OCI-LY1 (cell line): ENCODE data around the gene KCNH1.

Experiments
- H2AFZ ChIP-seq: fragments of 200-600 bp; sonication (generic), shearing (Covaris generic); 2 replicates; pipeline ENCODE4 v1.6.0; 2014; ENCODE audit warnings: antibody characterized with exemption, mild to moderate bottlenecking, low read length
- H3F3A ChIP-seq: fragments of 200-600 bp; sonication (generic), shearing (Covaris generic); 2 replicates; pipeline ENCODE4 v1.6.0; 2014; ENCODE audit warnings: mild to moderate bottlenecking, antibody characterized with exemption, low read length, moderate library complexity; ENCODE audit not compliant: insufficient read depth
- H3K27ac ChIP-seq: fragments of 200-600 bp; sonication (generic); 2 replicates; pipeline ENCODE4 v1.5.1; 2014; ENCODE audit warnings: low read length, mixed run types, mild to moderate bottlenecking, low read depth; ENCODE audit not compliant: poor library complexity, severe bottlenecking
- H3K27me3 ChIP-seq: fragments of 200-600 bp; sonication (generic); 2 replicates; pipeline ENCODE4 v1.6.0; 2014; ENCODE audit warnings: antibody characterized with exemption, mild to moderate bottlenecking, low read length, moderate library complexity; ENCODE audit not compliant: insufficient read depth
- H3K36me3 ChIP-seq: fragments of 200-600 bp; sonication (generic); 2 replicates; pipeline ENCODE4 v1.6.1; 2014; ENCODE audit warnings: mild to moderate bottlenecking, antibody characterized with exemption, low read length, moderate library complexity, mixed read lengths; ENCODE audit not compliant: insufficient read depth
- H3K4me1 ChIP-seq: fragments of 200-600 bp; sonication (generic); 2 replicates; pipeline ENCODE4 v1.5.1; 2014; ENCODE audit warnings: mild to moderate bottlenecking, low read length, moderate library complexity; ENCODE audit not compliant: insufficient read depth, severe bottlenecking
- H3K4me2 ChIP-seq: fragments of 200-600 bp; sonication (generic), shearing (Covaris generic); 2 replicates; pipeline ENCODE4 v1.6.1; 2014; ENCODE audit warnings: low read length
- H3K4me3 ChIP-seq: fragments of 200-600 bp; sonication (generic); 2 replicates; pipeline ENCODE4 v1.5.1; 2014; ENCODE audit warnings: low read length, low read depth, mild to moderate bottlenecking, mixed read lengths; ENCODE audit not compliant: poor library complexity, severe bottlenecking
- H3K79me2 ChIP-seq: fragments of 200-600 bp; shearing (Covaris generic); 2 replicates; pipeline ENCODE4 v1.6.1; 2016; ENCODE audit warnings: mixed run types, low read length, mixed read lengths; ENCODE audit not compliant: insufficient read depth
- H3K9ac ChIP-seq: fragments of 200-600 bp; sonication (generic), shearing (Covaris generic); 2 replicates; pipeline ENCODE4 v1.6.1; 2014; ENCODE audit warnings: mild to moderate bottlenecking, low read length, mixed read lengths
- H3K9me2 ChIP-seq: fragments of 200-600 bp; sonication (generic), shearing (Covaris generic); 2 replicates; pipeline ENCODE4 v1.6.1; 2014; ENCODE audit warnings: low read depth, mild to moderate bottlenecking, low read length, mixed read lengths
- H3K9me3 ChIP-seq: fragments of 200-600 bp; shearing (Covaris generic); 2 replicates; pipeline ENCODE4 v1.6.1; 2014; ENCODE audit warnings: low read length, mixed read lengths
- H4K20me1 ChIP-seq: fragments of 200-600 bp; sonication (generic), shearing (Covaris generic); 2 replicates; pipeline ENCODE4 v1.6.0; 2016; ENCODE audit warnings: mild to moderate bottlenecking, low read length; ENCODE audit not compliant: insufficient read depth
- EZH2 ChIP-seq: fragments of 200-600 bp; sonication (generic), shearing (Covaris generic); IDR thresholded peaks from 2 replicates; pipeline ENCODE4 v1.8.0; 2017; ENCODE audit warnings: borderline replicate concordance, mixed run types, mild to moderate bottlenecking, antibody characterized with exemption, low read length, moderate library complexity, mixed read lengths
- TF ChIP-seq, protein P1 (sequence below): fragments of 200-600 bp; sonication (generic), shearing (Covaris generic); IDR thresholded peaks from 2 replicates; pipeline ENCODE4 v1.5.1; 2017; ENCODE audit warnings: mild to moderate bottlenecking, antibody characterized with exemption, low read length, moderate library complexity, mixed read lengths

The KCNH1 gene

DNA sequence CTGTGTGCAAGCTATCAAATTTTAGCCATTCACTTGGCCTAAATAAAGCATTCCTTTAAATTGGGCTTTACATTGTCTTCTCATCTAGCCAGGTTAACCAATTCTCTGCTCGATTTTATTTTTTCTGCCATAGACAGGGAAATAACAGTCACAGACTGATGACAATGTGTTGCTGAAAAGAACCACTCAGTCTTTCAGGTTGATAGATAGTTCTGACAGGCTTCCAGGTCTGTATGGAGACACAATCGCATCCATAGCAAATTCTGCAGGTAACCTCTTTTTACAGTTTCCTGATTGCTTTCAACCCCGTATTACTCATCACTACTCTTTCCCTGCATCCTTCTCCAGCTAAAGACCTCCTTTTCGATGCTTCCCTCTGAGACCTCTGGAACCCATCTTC is 198.0 kb downstream of the KCNH1 start:
- Histone ChIP-seq H3K9me2 (no peaks in the 10 kb centered on the region), H3K4me1 (no peaks in the 10 kb centered on the region), H3K36me3 (no peaks in the 10 kb centered on the region), H3K79me2 (no peaks in the 10 kb centered on the region), H3K9me3 (no peaks in the 10 kb centered on the region), H3K27me3 (no peaks in the 10 kb centered on the region), H4K20me1 (no peaks in the 10 kb centered on the region), H3K27ac (no peak overlapping the region), H2AFZ (no peak overlapping the region), H3K4me2 (no peak overlapping the region), H3F3A (no peaks in the 10 kb centered on the region), H3K4me3 (no peak overlapping the region), H3K9ac (no peak overlapping the region)
- TF ChIP-seq, protein P1, sequence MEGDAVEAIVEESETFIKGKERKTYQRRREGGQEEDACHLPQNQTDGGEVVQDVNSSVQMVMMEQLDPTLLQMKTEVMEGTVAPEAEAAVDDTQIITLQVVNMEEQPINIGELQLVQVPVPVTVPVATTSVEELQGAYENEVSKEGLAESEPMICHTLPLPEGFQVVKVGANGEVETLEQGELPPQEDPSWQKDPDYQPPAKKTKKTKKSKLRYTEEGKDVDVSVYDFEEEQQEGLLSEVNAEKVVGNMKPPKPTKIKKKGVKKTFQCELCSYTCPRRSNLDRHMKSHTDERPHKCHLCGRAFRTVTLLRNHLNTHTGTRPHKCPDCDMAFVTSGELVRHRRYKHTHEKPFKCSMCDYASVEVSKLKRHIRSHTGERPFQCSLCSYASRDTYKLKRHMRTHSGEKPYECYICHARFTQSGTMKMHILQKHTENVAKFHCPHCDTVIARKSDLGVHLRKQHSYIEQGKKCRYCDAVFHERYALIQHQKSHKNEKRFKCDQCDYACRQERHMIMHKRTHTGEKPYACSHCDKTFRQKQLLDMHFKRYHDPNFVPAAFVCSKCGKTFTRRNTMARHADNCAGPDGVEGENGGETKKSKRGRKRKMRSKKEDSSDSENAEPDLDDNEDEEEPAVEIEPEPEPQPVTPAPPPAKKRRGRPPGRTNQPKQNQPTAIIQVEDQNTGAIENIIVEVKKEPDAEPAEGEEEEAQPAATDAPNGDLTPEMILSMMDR: no peak
- TF ChIP-seq EZH2: no peak

DNA sequence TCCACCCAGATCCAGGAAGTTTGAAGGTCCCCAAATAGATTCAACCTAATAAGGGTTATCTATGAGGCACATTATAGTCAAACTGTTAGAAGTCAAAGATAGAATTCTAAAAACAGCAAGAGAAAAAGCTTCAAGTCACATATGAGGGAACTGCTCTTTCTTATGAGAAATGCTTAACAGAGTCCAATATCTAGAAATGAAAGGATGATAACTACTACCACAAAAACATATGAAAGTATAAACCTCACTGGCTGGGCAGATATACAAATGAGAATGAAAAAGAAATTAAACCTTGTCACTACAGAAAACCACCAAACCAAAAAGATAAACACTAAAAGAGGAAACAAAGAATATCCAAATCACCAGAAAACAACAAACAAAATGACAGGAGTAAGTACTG is 201.8 kb downstream of the KCNH1 start:
- no peaks in the 10 kb centered on the region for H3K27me3 ChIP-seq
- no peaks in the 10 kb centered on the region for H3K9me2 ChIP-seq
- TF ChIP-seq, protein P1: no peak
- TF ChIP-seq EZH2: no peak

DNA sequence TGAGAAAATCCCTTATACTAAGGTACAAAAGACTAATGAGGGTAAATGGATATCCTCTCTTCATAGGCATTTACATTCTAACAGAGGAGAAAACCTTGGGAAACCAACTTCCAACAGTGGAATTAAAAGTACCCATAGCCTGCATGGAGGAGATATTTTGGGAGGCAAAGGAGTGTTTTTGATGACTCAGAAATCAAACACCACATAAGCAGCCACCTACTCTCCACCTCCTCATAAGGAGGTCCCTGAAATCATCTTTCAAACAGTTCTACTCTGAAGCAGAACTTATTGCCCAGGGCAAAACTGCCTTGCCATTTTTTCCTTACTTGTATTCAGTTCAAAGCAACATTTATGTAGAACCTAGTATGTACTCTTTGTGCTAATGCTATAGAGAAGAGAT is 211.3 kb downstream of the KCNH1 start:
- TF ChIP-seq EZH2: no peak
- TF ChIP-seq, protein P1: no peak
- H3K27me3 ChIP-seq: no peaks in the 10 kb centered on the region
- no peaks in the 10 kb centered on the region for H3K9me3 ChIP-seq
- H3K9ac ChIP-seq: no peak overlapping the region
- no peak overlapping the region for H3K4me3 ChIP-seq
- no peaks in the 10 kb centered on the region for H3F3A ChIP-seq
- H3K9me2 ChIP-seq: no peaks in the 10 kb centered on the region
- no peak overlapping the region for H2AFZ ChIP-seq
- H3K36me3 ChIP-seq: no peaks in the 10 kb centered on the region
- H3K4me2 ChIP-seq: no peak overlapping the region
- H4K20me1 ChIP-seq: no peaks in the 10 kb centered on the region
- no peaks in the 10 kb centered on the region for H3K4me1 ChIP-seq
- H3K27ac ChIP-seq: no peak overlapping the region
- H3K79me2 ChIP-seq: no peaks in the 10 kb centered on the region

More for the DNA sequence above, 201.8 kb downstream of the KCNH1 start:
- H4K20me1 ChIP-seq: no peaks in the 10 kb centered on the region
- H2AFZ ChIP-seq: no peak overlapping the region
- no peaks in the 10 kb centered on the region for H3K4me1 ChIP-seq
- no peaks in the 10 kb centered on the region for H3K79me2 ChIP-seq
- no peaks in the 10 kb centered on the region for H3F3A ChIP-seq
- H3K9ac ChIP-seq: no peak overlapping the region
- no peaks in the 10 kb centered on the region for H3K9me3 ChIP-seq
- H3K27ac ChIP-seq: no peak overlapping the region
- H3K36me3 ChIP-seq: no peaks in the 10 kb centered on the region
- H3K4me2 ChIP-seq: no peak overlapping the region
- H3K4me3 ChIP-seq: no peak overlapping the region
